ENCODE results near the gene N4BP2L2.

GRCh38 chr13:32384702-32385101 lies 153.9 kb downstream of the N4BP2L2 start:
- no peak for TF ChIP-seq CTCF (IDR thresholded peaks at IDR 0.05)
- no peak for TF ChIP-seq POLR2AphosphoS5 (IDR thresholded peaks at IDR 0.05)

All from gastroesophageal sphincter (tissue), 3 donors.